Embryonic facial prominence (tissue), 1 donor: ENCODE results near the gene CAMSAP1.
A peak's percentile ranks its signal among the peaks of the same experiment; 100 is the strongest.
"Not testable (repeated sequence)": the region's sequence is repeated elsewhere in the genome, so short reads cannot be mapped to it uniquely, and the experiment has no call there.

Experiments
- DNase-seq: peaks from one replicate; pipeline ENCODE4 v3.0.0-alpha.2; 2016; ENCODE audit errors: extremely low spot score

Gene CAMSAP1, protein sequence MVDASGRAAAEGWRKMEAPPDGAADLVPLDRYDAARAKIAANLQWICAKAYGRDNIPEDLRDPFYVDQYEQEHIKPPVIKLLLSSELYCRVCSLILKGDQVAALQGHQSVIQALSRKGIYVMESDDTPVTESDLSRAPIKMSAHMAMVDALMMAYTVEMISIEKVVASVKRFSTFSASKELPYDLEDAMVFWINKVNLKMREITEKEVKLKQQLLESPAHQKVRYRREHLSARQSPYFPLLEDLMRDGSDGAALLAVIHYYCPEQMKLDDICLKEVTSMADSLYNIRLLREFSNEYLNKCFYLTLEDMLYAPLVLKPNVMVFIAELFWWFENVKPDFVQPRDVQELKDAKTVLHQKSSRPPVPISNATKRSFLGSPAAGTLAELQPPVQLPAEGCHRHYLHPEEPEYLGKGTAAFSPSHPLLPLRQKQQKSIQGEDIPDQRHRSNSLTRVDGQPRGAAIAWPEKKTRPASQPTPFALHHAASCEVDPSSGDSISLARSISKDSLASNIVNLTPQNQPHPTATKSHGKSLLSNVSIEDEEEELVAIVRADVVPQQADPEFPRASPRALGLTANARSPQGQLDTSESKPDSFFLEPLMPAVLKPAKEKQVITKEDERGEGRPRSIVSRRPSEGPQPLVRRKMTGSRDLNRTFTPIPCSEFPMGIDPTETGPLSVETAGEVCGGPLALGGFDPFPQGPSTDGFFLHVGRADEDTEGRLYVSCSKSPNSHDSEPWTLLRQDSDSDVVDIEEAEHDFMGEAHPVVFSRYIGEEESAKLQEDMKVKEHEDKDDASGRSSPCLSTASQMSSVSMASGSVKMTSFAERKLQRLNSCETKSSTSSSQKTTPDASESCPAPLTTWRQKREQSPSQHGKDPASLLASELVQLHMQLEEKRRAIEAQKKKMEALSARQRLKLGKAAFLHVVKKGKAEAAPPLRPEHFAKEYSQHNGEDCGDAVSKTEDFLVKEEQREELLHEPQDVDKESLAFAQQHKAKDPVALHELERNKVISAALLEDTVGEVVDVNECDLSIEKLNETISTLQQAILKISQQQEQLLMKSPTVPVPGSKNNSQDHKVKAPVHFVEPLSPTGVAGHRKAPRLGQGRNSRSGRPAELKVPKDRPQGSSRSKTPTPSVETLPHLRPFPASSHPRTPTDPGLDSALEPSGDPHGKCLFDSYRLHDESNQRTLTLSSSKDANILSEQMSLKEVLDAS (N-terminal part only)

DNA sequence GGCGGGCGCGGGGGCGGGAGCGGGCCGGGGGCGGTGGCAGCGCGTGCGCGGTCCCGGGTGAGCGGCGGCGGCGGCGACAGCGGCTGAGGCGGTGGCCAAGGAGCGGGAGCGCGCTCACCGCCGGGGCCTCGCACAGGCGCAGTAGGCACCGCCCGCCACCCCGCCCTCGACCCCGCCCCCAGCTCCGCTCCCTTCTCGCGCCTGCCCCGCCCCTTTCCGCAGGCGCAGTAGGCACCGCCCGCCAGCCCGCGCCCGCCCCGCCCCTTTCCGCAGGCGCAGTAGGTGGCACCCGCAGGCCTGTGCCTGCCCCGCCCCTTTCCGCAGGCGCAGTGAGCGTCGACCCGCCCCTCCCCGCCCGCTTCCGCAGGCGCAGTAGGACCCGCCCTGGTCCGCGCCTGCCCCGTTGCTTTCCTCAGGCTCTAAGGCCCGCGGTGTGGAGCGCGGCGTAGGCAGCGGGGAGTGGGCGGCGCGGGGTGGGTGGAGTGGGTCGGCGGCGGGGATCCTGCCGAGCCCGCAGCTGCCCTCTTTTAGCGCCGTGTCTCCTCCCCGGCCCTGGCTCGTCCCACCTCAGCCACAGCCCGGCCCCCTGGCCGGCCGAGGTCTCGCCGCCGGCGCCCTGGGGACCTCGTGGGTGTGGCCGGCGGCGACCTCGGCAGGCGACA lies at the start of gene CAMSAP1:
CAMSAP1 (minus strand) TSS at position 116 of the 662 bp plus-strand sequence. CDS start 387 bp downstream, outside the sequence.
- peak; percentile 83 for DNase-seq

DNA sequence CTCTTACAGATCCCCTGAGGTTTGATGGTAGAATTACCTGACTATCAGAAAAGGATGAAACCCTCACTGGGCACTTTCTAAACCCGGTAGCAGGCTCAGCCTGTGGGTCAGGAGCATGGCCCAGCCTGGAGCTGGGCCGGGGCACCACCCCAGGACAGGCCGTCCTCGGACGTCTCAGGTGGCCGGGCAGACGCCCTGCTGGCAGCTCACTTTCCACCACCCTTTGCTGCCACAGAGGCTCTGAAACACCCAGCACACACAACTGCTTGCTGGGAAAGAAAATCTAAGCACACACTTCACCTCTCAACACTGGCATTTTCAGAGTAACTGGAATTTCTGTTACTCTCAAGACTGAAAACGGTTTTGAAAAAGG lies 49.4 kb upstream of the CAMSAP1 start:
- no peak for DNase-seq

DNA sequence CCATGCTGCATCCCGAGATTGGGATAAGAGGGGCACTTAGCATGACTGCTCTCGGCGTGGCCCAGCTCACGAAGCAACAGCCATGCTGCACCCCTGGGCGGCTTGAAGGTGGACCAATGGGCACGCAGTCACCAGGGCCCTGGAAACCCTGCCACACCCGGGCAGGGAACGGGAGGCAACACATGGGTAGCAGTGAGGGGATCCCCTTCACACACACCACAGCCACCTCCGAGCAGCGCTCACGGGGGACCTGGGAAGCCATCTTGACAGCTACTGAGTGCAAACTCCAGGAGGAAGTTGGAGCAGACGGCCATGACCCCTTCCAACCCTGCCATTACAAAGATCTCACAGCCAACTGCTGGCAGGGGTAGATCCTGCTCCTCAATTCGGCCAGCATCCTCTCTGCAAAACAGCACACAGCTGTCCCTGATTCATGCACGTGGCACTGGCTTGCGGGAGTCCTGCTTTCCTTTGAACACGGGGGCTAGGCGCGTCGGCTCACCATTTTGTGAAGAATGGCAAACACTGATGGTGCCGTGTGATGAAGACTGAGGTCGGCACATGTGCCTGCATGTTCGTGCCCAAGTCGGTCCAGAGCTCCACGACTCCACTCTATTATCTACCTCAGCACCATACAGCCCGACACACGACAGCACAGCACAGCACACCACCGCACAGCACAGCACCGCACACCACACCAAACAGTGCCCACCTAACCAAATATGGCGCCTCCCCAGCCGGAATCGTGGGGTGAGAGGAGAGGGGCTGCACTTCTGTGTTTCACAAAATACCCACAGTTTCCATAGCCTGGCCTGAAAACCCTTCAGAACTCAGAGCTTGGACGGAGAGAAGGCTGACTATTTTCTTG lies 48.8 kb upstream of the CAMSAP1 start:
- no peak for DNase-seq

DNA sequence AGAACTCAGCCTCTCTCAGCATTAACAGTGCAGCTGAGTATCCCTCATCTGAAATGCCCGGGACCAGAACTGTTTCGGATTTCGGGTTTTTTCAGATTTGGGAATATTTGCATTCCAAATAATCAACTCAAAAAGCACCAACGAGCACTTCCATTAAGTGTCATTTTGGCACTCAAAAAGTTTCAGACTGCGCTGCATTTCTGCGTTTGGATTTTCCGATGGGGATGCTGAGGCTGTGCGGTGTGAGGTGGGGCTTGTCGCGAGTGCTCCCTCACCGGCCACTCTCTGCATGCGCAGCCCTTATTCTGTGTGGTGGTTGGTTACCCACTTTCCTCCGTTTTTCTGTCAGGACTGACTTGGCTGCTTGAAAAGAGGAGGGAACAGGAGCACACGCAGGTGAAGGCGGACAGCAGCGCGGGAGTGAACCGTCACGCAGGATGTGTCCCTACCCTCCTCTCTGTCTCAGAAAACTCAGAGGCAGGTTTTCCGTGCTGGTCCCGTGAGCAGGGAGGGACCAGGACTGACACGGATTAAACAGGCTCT lies 45.4 kb upstream of the CAMSAP1 start:
- DNase-seq = no peak

DNA sequence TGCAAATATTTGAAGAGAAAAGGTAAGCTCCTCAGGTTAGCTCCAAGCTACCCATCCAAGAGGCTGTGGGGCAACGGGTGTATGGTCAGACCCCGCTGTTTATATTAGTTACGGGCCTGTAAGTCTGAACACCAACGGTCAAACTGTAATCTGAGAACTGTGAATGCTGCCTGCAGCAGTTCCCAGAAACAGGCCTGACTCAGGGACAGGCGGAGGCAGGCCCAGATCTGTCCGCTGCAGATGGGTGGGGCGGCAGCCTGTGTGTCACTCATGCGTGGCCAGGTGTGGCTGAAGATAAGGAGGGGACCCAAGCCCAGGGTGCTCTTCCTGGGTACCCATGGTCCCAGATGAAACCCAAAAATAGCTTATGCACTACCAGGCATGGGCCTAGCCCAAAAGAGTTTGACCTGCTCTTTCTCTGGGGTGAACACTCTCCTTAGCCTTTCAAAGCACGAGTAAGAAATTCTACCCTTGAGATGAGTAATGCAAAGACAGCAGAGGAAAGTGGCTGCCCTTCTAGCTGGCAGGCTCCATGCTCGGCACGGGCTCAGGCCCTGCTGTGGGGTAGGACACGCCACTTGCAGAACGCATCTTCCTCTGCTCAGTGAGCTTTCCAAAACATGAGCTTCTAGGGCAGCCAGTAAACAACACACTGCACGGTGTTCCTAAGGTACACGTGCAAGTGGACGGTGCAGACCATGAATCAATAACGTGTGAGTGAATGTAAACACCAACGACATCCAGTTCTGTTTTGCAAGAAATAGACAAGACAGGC lies 44.7 kb upstream of the CAMSAP1 start:
- DNase-seq = no peak

DNA sequence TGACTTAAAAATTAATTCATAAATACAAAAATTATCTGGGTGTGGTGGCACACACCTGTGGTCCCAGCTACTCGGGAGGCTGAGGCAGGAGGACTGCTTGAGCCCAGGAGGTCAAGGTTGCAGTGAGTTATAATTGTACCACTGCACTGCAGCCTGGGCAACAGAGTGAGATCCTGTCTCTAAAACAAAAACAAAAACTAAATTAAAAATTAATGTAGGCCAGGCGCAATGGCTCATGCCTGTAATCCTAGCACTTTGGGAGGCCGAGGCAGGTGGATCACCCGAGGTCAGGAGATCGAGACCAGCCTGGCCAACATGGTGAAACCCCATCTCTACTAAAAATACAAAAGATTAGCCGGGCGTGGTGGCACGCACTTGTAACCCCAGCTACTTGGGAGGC lies 44.0 kb upstream of the CAMSAP1 start:
- not testable (repeated sequence) for DNase-seq

DNA sequence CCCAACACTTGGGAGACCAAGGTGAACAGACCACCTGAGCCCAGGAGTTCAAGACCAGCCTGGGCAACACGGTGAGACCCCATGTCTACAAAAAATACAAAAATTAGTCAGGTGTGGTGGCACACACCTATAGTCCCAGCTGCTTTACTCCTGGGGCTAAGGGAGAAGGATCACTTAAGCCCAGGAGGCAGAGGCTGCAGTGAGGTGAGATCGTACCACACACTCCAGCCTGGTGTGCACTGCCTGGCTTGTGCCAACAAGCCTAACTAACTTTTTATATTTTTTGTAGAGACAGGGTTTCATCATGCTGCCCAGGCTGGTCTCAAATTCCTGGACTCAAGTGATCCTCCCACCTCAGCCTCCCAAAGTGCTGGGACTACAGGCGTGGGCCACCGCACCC lies 43.5 kb upstream of the CAMSAP1 start:
- DNase-seq = not testable (repeated sequence)

DNA sequence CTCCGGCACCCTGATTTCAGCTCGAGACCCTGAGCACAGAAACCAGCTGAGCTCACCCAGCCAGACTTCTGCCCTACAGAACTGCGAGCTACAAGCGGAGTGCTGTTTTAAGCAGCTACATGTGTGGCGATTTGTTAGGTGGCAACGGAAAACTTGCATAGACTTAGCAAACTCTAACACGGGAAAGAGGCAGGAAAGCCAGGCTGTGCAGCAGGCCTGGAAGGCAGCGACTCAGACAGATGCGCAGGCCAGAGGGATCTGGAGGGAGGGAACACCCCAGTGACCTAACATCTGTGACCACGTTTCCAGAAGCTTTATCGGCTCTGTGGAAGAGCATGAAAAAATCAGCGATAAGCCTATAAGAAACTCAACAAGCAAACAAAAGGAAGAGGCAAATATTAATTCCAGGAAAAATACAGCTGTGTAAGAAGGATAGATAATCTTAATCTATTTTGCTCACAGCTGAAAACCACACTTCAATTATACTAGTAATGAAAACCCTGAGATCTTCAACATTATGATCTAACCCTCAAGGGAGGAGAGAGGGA lies 42.9 kb upstream of the CAMSAP1 start:
- no peak for DNase-seq

DNA sequence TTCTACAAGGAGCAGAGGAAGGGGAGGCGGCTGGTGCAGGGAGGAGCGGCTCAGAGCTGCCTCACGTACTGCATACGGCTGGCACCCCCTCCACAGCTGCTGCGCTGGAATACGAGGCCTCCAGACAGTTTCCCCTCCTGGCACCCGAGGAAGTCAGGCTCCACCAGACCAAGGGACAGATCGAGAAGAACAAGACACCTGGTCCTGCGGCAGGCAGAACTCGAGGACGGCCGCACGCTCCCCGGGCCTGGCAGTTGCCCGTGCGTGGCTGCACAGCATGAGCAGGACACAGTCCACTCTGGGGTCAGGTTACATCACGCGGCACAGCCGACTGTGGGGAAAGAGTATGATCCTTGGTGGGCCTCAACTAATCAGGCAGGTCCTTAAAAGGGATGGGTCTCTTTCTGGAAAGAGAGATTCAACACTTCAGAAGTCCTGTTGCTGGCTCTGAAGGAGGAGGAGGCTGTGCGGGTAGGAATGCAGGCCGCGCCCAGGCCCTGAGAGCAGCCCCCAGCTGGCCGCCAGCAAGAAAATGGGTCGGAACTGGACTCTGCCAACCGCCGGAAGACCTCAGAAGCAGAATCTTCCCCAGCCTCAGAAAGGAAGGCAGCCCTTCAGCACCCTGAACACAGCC lies 42.3 kb upstream of the CAMSAP1 start:
- DNase-seq = no peak

DNA sequence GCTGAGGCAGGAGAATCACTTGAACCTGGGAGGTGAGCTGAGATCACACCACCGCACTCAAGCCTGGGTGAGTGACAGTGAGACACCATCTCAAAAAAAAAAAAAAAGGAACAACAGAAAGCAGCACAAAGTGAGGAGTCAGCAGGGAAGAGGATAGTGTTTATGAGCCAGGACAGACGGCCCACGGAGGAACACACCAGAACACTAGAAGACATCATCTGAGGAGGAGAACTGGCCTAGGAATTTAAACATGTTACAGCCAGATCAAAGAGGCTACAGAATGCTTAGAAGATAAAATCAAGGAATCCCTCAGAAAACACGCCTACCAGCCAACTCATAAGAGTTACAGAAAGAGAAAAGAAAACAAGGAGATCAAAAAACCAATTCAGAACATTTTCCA lies 41.6 kb upstream of the CAMSAP1 start:
- DNase-seq = no peak

DNA sequence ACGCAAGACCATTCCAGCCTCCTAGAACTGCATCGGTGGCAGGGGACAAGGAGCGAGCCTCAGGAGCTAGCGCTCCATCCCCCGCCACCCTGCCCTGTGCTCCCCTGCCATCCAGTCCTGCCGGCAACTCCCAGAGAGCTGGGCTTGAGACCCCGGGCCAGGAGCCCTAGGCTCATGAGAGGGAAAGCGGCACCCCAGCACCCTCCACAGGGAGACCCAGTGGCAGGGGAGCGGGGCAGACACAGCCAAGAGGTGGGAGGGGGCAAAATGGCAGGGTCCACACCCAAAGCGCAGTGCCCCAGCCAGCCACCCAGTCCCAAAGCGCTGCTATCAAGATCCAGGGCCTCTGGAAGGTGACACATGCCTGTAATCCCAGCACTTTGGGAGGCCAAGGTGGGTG lies 41.1 kb upstream of the CAMSAP1 start:
- DNase-seq = no peak

DNA sequence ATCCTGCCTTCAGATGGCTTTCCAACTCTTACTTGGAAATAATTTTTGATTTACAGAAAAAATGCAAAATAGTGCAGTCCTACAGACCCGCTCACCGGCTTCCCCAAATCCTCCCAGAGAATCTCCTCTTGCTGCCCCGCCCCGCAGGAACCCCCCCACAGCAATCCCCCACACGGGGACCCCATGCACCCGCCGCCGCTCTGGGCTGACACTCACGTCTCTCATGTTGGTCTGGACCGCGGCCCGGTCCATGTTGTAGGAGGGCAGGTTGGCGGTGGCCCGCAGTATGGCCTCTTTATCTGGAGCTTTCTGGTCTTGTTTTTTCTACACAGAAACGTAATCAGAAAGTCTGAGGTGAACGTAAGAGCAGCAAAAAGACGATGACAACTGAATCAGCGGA lies 40.2 kb upstream of the CAMSAP1 start:
- DNase-seq = no peak

DNA sequence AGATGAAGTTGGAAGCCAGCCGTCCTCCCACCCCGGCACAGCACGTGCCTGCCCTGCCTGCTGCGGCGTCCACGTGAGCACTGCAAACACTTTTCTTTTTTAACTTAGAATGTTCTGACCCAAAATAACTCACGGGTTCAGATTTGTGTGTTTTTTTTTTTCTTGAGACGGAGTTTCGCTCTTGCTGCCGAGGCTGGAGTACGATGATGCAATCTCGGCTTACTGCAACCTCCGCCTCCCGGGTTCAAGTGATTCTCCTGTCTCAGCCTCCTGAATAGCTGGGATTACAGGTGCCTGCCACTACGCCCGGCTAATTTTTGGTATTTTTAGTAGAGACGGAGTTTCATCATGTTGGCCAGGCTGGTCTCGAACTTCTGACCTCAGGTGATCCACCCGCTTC lies 39.8 kb upstream of the CAMSAP1 start:
- DNase-seq = not testable (repeated sequence)

DNA sequence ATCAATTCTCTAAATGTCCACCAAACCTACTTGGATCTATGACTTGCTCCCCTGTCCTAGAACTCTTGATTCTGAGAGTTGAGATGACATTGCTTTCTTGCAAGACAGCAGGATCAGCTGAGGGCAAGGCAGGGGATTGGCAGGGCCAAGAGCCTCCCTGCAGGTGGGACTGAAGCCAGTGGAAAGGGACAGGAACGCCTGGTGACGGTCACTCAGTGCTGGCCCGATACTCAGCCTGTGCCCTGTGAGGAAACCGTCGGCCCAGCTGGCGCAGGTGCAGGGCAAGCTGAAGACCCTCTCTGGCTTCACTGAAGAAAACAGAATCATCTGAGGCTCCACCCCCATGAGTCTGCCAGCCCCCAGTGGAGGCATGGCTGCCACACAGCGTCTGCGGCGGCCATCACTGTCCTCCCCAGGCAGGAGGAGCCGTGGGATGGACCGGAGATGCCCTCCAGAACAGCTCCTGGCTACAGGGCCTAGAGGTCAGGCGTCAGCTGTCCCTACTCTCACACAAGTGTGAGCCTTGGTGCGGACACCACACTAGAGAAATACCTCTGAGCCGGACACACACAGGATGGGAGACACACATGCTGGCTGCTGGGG lies 39.1 kb upstream of the CAMSAP1 start:
- DNase-seq = no peak

DNA sequence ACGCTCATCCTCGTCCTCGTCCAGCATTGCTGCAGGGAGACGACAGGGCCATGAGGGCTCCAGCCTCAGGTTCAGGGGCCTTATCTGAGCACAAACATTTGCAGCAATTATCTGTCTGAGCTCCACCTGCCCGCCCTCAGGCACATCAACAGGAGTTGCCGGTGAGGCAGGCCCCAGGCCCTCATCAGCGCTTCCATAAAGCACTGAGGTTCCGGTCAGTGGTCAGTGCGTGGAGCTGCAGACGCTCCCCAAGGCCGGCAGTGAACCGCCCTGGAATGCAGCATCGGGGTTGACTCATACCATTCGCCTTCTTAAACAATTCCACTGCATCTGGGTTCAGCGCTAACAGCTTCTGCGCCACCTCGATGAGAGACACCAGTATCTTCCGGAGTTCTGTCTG lies 38.6 kb upstream of the CAMSAP1 start:
- no peak for DNase-seq

DNA sequence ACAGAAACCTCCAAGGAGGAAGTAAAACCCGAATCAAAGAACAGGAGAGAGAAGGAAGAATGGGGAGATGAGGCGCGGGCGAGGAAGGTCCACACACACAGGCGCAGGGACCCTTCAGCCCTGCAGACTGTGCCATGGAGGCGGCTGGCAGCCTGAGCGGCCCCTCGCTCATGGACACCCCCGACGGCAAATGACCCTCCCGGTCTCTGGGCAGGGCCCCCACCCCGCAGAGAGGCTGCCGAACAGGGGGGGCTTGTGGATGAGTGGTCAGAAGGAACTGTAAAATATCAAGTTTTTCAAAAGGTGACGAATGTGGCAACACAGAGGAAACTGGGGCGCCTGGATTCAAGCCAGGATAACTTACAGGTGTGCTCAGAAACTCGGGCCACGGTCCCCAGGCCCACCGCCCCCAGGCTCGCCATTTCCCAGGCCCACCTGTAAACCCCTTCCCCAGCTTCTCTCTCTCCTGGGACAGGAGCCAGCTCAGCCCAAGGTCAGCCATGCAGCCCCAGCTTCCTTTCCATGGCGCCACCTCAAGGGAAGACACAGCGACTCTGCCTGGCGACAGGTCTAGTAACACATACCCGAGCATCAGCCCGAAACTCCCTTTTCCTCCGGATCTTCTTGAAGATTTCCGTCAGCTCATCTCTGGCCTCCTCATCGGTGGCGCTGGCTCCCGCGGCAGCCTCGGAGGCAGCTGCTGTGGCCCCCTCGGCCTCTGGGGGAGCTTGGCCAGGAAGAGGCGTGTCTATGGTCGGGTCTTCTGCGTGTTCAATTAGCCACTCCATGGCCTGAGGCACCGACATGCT lies 37.3 kb upstream of the CAMSAP1 start:
- DNase-seq = no peak

DNA sequence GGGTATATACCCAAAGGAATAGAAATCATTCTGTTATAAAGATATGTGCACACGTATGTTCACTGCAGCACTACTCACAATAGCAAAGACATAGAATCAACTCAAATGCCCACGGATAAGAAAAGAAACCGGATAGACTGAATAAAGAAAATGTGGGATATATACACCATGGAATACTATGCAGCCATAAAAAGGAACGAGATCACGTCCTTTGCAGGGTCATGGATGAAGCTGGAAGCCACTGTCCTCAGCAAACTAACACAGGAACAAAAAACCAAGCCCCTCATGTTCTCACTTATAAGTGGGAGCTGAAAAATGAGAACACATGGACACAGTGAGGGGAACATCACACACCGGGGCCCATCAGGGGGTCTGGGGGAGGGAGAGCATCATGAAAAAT lies 36.3 kb upstream of the CAMSAP1 start:
- DNase-seq = not testable (repeated sequence)
